MG63 (cell line): ENCODE data around the gene DEUP1. TPM values are rescaled to one million over a fixed set of nuclear protein-coding genes. Genes with fewer than 3 reads are reported as not detected.

Experiments used
- DNase-seq: peaks from one replicate; pipeline ENCODE4 v3.0.0-alpha.2; 2020
- H3K27me3 ChIP-seq: fragments of 250-450 bp; sonication (Bioruptor Pico); 2 replicates; pipeline ENCODE4 v1.5.1; 2020; ENCODE audit warnings: mild to moderate bottlenecking, moderate library complexity
- H3K36me3 ChIP-seq: fragments of 250-450 bp; sonication (Bioruptor Pico); 2 replicates; pipeline ENCODE4 v1.5.1; 2020; ENCODE audit warnings: mild to moderate bottlenecking, moderate library complexity
- H3K4me3 ChIP-seq: fragments of 250-450 bp; sonication (Bioruptor Pico); 2 replicates; pipeline ENCODE4 v1.5.1; 2020; ENCODE audit warnings: mild to moderate bottlenecking, moderate library complexity
- H3K9me3 ChIP-seq: fragments of 250-450 bp; sonication (Bioruptor Pico); 2 replicates; pipeline ENCODE4 v1.5.1; 2020; ENCODE audit warnings: mild to moderate bottlenecking, moderate library complexity
- total RNA-seq: library from RNA; depleted of rRNA; stranded (reverse); fragments of >200 nt; shearing (Covaris generic); gene quantifications from 2 replicates; pipeline ENCODE4 v1.2.3, GENCODE V29; 2014; ENCODE audit warnings: low replicate concordance

DEUP1 gene
- total RNA-seq, 1 experiment from 2014 or later, result not detected

DNA sequence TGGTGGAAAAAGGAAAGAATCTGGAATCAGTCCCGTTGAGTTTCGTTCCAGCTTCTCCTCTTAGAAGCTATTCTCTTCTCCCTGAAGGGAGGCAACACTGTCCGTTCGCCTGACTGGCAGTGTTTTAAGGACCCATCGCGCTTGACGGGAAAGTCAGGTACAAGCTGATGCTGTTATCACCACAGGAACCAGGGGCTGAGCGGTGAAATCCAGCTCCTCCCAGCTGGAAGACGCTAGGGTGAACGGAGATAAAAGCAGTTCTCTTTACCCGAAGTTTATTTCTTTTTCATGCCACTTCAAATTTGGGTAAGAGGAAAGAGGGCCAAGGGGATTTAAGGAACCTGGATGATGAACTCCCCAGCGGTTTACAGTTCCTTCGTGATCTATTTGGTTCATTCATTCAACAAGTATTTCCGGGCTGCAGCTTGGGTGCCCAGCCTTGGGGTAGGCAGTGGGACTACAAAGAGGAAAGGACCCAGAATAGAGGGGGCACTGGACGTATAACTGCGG, 551 bp upstream of the DEUP1 start:
- no peak for DNase-seq
- Histone ChIP-seq H3K4me3 (no peak overlapping the region), H3K9me3 (no peaks in the 10 kb centered on the region), H3K27me3 (peaks cover 11% of the 10 kb centered on the region), H3K36me3 (no peaks in the 10 kb centered on the region)

- no peaks in the 10 kb centered on the region for H3K36me3 ChIP-seq
- H3K9me3 ChIP-seq, result no peaks in the 10 kb centered on the region
- no peaks in the 10 kb centered on the region for H3K27me3 ChIP-seq
- DNase-seq, result no peak
- no peak overlapping the region for H3K4me3 ChIP-seq
Observed at GRCh38 chr11:93340223-93340622, 9.7 kb downstream of the DEUP1 start.

DNA sequence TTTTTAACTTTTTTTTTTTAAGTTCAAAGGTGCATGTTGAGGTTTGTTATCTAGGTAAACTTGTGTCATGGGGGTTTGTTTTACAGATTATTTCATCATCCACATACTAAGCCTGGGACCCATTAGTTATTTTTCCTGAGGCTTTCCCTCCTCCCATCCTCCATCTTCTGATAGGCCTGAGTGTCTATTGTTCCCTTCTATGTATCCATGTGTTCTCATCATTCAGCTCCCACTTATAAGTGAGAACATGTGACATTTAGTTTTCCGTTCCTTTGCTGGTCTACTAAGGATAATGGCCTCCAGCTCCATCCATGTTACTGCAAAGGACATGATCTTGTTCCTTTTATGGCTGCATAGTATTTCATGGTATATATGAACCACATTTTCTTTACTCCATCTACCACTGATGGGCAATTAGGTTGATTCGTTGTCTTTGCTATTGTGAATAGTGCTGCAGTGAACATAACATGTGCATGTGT, 14.4 kb downstream of the DEUP1 start:
- no peak for DNase-seq
- Histone ChIP-seq H3K27me3 (no peaks in the 10 kb centered on the region), H3K9me3 (no peaks in the 10 kb centered on the region), H3K36me3 (no peaks in the 10 kb centered on the region), H3K4me3 (no peak overlapping the region)

- Histone ChIP-seq H3K9me3 (no peaks in the 10 kb centered on the region), H3K4me3 (no peak overlapping the region), H3K27me3 (no peaks in the 10 kb centered on the region), H3K36me3 (no peaks in the 10 kb centered on the region)
- DNase-seq, result no peak
Observed at GRCh38 chr11:93348930-93349329, 18.4 kb downstream of the DEUP1 start.

GRCh38 chr11:93350835-93351234, 20.3 kb downstream of the DEUP1 start:
- Histone ChIP-seq H3K36me3 (no peaks in the 10 kb centered on the region), H3K9me3 (no peaks in the 10 kb centered on the region), H3K4me3 (no peak overlapping the region), H3K27me3 (no peaks in the 10 kb centered on the region)
- no peak for DNase-seq

DNA sequence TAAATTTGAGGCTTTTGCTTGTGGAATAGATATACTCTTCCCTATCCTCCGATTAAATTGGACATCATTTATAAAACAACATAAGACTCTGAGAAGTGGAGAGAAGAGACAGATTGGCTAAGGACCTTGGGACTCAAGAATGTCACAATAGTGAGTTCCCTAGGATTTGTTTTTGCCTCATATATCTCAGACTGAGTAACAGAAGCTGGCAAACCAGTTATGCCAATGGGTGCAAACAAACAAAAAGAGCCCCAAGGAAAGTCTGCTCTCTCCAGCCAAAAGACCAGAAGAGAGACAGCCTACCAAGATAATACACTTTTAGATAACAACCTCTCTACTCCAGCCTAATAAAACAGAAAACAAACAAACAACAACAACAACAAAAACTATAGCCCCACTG, 28.9 kb downstream of the DEUP1 start:
- Histone ChIP-seq H3K27me3 (no peaks in the 10 kb centered on the region), H3K9me3 (0 out of 2 replicates have a peak, but pooled peaks cover 2% of the 10 kb centered on the region), H3K36me3 (no peaks in the 10 kb centered on the region), H3K4me3 (no peak overlapping the region)
- DNase-seq, result no peak

GRCh38 chr11:93361435-93361834, 30.9 kb downstream of the DEUP1 start:
- DNase-seq, result no peak
- no peaks in the 10 kb centered on the region for H3K36me3 ChIP-seq
- no peak overlapping the region for H3K4me3 ChIP-seq
- H3K27me3 ChIP-seq, result no peaks in the 10 kb centered on the region
- 0 out of 2 replicates have a peak, but pooled peaks cover 2% of the 10 kb centered on the region for H3K9me3 ChIP-seq

GRCh38 chr11:93368022-93368421, 37.5 kb downstream of the DEUP1 start:
- H3K36me3 ChIP-seq, result no peaks in the 10 kb centered on the region
- H3K4me3 ChIP-seq, result no peak overlapping the region
- no peaks in the 10 kb centered on the region for H3K27me3 ChIP-seq
- no peaks in the 10 kb centered on the region for H3K9me3 ChIP-seq
- no peak for DNase-seq

DNA sequence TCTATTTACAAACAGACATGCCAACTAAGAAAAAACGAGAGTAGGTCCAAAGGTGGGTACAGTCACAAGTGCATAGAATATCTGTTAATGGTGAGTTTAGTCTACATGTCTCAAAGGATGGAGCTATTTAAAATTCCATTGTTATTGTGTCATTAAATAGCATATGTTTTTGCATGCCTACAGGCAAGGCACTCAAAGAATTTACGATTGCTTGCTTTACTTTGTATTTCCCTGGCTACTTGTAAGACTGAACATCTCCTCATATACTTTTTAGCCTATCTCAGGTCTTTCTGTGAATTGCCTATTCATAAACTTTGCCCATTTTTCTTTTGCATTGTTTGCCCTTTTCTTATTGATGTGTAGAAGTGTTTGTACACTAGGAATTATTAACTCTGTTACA, 39.7 kb downstream of the DEUP1 start:
- no peak for DNase-seq

DNA sequence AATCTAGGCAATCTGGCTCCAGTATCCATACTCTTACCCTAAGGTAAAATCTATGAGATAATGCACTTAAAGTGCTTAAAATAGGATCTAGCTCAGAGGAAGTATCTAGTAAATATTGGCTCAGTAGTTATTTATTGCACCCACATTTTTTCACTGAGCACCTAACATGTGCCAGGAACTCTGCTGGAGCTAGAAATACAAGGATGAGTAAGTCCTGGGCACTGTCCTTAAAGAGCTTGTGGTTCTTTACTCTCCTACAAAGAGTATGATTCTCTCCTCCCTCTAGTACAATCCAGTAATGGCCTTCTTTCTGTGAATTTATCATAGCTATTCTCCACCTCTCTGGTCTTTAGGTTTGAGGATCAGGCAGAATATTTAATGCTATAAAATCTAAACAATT, 59.2 kb downstream of the DEUP1 start:
- Histone ChIP-seq H3K9me3 (no peaks in the 10 kb centered on the region), H3K4me3 (no peak overlapping the region), H3K36me3 (no peaks in the 10 kb centered on the region), H3K27me3 (peaks cover 5% of the 10 kb centered on the region; the same call in 1 of the 2 replicates)
- DNase-seq, result peak; percentile 48

More for the DNA sequence above, 39.7 kb downstream of the DEUP1 start:
- Histone ChIP-seq H3K36me3 (no peaks in the 10 kb centered on the region), H3K27me3 (no peaks in the 10 kb centered on the region), H3K9me3 (no peaks in the 10 kb centered on the region), H3K4me3 (no peak overlapping the region)

DNA sequence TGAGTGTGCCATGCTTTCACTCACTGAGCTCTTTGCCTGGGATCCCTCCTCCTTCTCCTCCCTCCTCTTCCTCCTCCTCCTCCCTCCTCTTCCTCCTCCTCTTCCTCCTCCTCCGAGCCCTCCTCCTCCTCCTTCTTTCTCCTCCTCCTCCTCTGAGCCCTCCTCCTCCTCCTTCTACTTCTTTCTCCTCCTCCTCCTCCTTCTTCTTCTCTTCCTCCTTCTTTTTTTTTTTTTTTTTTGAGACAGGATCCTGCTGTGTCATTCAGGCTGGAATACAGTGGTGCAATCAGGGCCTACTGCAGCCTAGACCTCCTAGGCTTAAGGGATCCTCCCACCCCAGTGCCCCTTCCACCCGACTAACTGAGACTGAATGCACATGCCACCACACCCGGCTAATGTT, 62.3 kb downstream of the DEUP1 start:
- no peak for DNase-seq
- no peaks in the 10 kb centered on the region for H3K36me3 ChIP-seq
- H3K9me3 ChIP-seq, result no peaks in the 10 kb centered on the region
- no peak overlapping the region for H3K4me3 ChIP-seq
- H3K27me3 ChIP-seq, result peaks cover under 1% of the 10 kb centered on the region; the same call in 1 of the 2 replicates

GRCh38 chr11:93393386-93393785, 62.8 kb downstream of the DEUP1 start:
- DNase-seq, result no peak

DNA sequence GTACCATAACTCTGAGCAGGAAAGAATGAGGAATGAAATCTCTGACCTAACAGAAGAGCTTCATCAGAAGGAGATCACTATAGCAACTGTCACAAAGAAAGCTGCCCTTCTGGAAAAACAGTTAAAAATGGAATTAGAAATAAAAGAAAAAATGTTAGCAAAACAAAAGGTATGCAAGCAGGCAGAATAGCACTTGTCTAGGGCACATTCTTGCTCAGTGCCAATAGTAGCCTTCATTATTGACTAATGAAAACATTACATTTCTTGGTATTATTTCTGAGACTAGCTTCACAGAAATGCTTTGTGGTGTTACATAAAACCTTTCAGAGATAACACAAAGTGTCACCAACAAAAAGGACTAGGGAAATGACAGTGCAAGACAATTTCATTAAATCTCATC, 63.9 kb downstream of the DEUP1 start:
- H3K9me3 ChIP-seq, result no peaks in the 10 kb centered on the region
- H3K4me3 ChIP-seq, result no peak overlapping the region
- no peaks in the 10 kb centered on the region for H3K27me3 ChIP-seq
- no peaks in the 10 kb centered on the region for H3K36me3 ChIP-seq
- no peak for DNase-seq

More at GRCh38 chr11:93393386-93393785, 62.8 kb downstream of the DEUP1 start:
- no peaks in the 10 kb centered on the region for H3K9me3 ChIP-seq
- H3K27me3 ChIP-seq, result no peaks in the 10 kb centered on the region
- H3K4me3 ChIP-seq, result no peak overlapping the region
- no peaks in the 10 kb centered on the region for H3K36me3 ChIP-seq

- no peaks in the 10 kb centered on the region for H3K36me3 ChIP-seq
- no peak for DNase-seq
- no peaks in the 10 kb centered on the region for H3K9me3 ChIP-seq
- H3K27me3 ChIP-seq, result no peaks in the 10 kb centered on the region
- H3K4me3 ChIP-seq, result no peak overlapping the region
Observed at GRCh38 chr11:93396316-93396715, 65.8 kb downstream of the DEUP1 start.

- no peak overlapping the region for H3K4me3 ChIP-seq
- 0 out of 2 replicates have a peak, but pooled peaks cover 2% of the 10 kb centered on the region for H3K27me3 ChIP-seq
- no peaks in the 10 kb centered on the region for H3K36me3 ChIP-seq
- no peak for DNase-seq
- no peaks in the 10 kb centered on the region for H3K9me3 ChIP-seq
Observed at GRCh38 chr11:93403930-93404329, 73.4 kb downstream of the DEUP1 start.

DNA sequence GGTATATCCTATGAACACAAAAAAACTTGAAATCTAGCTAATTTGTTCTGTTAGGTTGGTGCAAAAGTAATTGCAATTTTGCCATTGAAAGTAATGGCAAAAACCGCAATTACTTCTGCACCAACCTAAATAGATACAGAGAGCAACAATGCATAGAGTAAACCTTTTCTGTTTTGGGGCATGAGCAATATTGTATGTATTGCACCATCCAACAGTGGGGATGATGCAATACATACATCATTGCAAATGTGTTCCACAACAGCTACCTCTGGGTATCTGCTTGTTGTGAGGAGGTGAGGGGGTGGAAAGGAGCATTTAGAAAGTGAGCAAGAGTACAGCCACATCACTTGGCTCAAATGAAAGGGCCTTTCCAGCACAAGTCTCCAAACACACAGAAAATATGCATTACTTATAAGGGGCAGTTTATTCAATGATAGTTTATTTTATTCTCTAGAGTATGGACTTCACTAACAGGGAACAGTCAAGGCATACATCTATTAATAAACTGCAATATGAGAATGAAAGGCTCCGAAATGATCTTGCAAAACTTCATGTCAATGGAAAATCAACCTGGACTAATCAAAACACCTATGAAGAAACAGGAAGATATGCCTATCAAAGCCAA, 77.3 kb downstream of the DEUP1 start:
- Histone ChIP-seq H3K9me3 (no peaks in the 10 kb centered on the region), H3K27me3 (0 out of 2 replicates have a peak, but pooled peaks cover 2% of the 10 kb centered on the region), H3K4me3 (no peak overlapping the region), H3K36me3 (no peaks in the 10 kb centered on the region)
- no peak for DNase-seq

- H3K9me3 ChIP-seq, result no peaks in the 10 kb centered on the region
- 0 out of 2 replicates have a peak, but pooled peaks cover 2% of the 10 kb centered on the region for H3K27me3 ChIP-seq
- no peaks in the 10 kb centered on the region for H3K36me3 ChIP-seq
- DNase-seq, result no peak
- no peak overlapping the region for H3K4me3 ChIP-seq
Observed at GRCh38 chr11:93410441-93410840, 79.9 kb downstream of the DEUP1 start.

- H3K36me3 ChIP-seq, result no peaks in the 10 kb centered on the region
- no peaks in the 10 kb centered on the region for H3K9me3 ChIP-seq
- 0 out of 2 replicates have a peak, but pooled peaks cover 2% of the 10 kb centered on the region for H3K27me3 ChIP-seq
- no peak overlapping the region for H3K4me3 ChIP-seq
- no peak for DNase-seq
Observed at GRCh38 chr11:93411705-93412104, 81.2 kb downstream of the DEUP1 start.
